ENCODE results near the gene PDE6D.
"Not testable (repeated sequence)": the region's sequence is repeated elsewhere in the genome, so short reads cannot be mapped to it uniquely, and the experiment has no call there.

DNA sequence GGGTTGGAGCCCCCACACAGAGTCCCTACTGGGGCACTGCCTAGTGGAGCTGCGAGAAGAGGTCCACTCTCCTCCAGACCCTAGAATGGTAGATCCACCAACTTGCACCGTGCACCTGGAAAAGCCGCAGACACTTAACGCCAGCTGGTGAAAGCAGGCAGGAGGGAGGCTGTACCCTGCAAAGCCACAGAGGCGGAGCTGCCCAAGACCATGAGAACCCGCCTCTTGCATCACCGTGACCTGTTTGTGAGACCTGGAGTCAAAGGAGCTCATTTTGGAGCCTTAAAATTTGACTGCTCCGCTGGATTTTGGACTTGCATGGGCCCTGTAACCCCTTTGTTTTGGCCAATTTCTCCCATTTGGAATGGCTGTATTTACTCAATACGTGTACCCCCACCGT is 32.1 kb downstream of the PDE6D start:
- TF ChIP-seq ZFP3 (CRISPR knock-in tag; IDR thresholded peaks at IDR 0.05); ZC3H10 (CRISPR knock-in tag; IDR thresholded peaks at IDR 0.05); ZFP30 (CRISPR knock-in tag; IDR thresholded peaks at IDR 0.05); ARNTL (CRISPR knock-in tag; IDR thresholded peaks at IDR 0.05; ENCODE audit: borderline replicate concordance, low read depth); BACH2 (CRISPR knock-in tag; IDR thresholded peaks at IDR 0.05; ENCODE audit: borderline replicate concordance); ZNF8 (CRISPR knock-in tag; IDR thresholded peaks at IDR 0.05); GLIS3 (CRISPR knock-in tag; IDR thresholded peaks at IDR 0.05); TSHZ2 (CRISPR knock-in tag; IDR thresholded peaks at IDR 0.05): not testable (repeated sequence)
- TF ChIP-seq, protein P1, sequence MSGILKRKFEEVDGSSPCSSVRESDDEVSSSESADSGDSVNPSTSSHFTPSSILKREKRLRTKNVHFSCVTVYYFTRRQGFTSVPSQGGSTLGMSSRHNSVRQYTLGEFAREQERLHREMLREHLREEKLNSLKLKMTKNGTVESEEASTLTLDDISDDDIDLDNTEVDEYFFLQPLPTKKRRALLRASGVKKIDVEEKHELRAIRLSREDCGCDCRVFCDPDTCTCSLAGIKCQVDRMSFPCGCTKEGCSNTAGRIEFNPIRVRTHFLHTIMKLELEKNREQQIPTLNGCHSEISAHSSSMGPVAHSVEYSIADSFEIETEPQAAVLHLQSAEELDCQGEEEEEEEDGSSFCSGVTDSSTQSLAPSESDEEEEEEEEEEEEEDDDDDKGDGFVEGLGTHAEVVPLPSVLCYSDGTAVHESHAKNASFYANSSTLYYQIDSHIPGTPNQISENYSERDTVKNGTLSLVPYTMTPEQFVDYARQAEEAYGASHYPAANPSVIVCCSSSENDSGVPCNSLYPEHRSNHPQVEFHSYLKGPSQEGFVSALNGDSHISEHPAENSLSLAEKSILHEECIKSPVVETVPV (CRISPR knock-in tag; IDR thresholded peaks at IDR 0.05), result not testable (repeated sequence)
- TF ChIP-seq, protein P2, sequence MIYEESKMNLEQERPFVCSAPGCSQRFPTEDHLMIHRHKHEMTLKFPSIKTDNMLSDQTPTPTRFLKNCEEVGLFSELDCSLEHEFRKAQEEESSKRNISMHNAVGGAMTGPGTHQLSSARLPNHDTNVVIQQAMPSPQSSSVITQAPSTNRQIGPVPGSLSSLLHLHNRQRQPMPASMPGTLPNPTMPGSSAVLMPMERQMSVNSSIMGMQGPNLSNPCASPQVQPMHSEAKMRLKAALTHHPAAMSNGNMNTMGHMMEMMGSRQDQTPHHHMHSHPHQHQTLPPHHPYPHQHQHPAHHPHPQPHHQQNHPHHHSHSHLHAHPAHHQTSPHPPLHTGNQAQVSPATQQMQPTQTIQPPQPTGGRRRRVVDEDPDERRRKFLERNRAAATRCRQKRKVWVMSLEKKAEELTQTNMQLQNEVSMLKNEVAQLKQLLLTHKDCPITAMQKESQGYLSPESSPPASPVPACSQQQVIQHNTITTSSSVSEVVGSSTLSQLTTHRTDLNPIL (CRISPR knock-in tag; IDR thresholded peaks at IDR 0.05; ENCODE audit: low read depth), result not testable (repeated sequence)
- TF ChIP-seq, protein P3, sequence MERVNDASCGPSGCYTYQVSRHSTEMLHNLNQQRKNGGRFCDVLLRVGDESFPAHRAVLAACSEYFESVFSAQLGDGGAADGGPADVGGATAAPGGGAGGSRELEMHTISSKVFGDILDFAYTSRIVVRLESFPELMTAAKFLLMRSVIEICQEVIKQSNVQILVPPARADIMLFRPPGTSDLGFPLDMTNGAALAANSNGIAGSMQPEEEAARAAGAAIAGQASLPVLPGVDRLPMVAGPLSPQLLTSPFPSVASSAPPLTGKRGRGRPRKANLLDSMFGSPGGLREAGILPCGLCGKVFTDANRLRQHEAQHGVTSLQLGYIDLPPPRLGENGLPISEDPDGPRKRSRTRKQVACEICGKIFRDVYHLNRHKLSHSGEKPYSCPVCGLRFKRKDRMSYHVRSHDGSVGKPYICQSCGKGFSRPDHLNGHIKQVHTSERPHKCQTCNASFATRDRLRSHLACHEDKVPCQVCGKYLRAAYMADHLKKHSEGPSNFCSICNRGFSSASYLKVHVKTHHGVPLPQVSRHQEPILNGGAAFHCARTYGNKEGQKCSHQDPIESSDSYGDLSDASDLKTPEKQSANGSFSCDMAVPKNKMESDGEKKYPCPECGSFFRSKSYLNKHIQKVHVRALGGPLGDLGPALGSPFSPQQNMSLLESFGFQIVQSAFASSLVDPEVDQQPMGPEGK (CRISPR knock-in tag; IDR thresholded peaks at IDR 0.05; ENCODE audit: borderline replicate concordance), result not testable (repeated sequence)
